HEK293 (cell line): ENCODE data around the gene KLK11.

Source experiments
- CTCF ChIA-PET: fragments of 350-600 bp; formaldehyde crosslinking; extraction: SDS; loops from one replicate; lab custom pipeline; 2021; ENCODE audit warnings: antibody characterized with exemption; lab: Yijun Ruan, JAX
- POLR2A ChIA-PET: fragments of 300-600 bp; formaldehyde crosslinking; extraction: SDS; loops from one replicate; lab custom pipeline; 2020; ENCODE audit warnings: antibody characterized with exemption, inconsistent platforms; lab: Yijun Ruan, JAX
- H3K27ac ChIP-seq: fragments of 200-500 bp; sonication (Bioruptor generic); 2 replicates; pipeline ENCODE4 v1.5.1; 2014; ENCODE audit warnings: low read depth, low read length, control low read depth, inconsistent platforms; ENCODE audit errors: extremely low read depth
- H3K36me3 ChIP-seq, 2 experiments: fragments of 200-500 bp in 1 of 2; sonication (Bioruptor generic) in 1 of 2; 1 replicate in 1 of 2; 2 replicates in 1 of 2; pipeline ENCODE4 v1.5.1; 2014 to 2017; ENCODE audit warnings: inconsistent platforms in 2 of 2, low read length in 2 of 2; ENCODE audit not compliant: control insufficient read depth in 2 of 2, insufficient read depth in 1 of 2
- H3K4me1 ChIP-seq: fragments of 200-500 bp; sonication (Bioruptor generic); 2 replicates; pipeline ENCODE4 v1.5.1; 2014; ENCODE audit warnings: mild to moderate bottlenecking, low read length, inconsistent platforms; ENCODE audit not compliant: control insufficient read depth, insufficient read depth
- H3K4me3 ChIP-seq: 2 replicates; pipeline ENCODE4 v1.5.1; 2011; ENCODE audit warnings: low read depth, mild to moderate bottlenecking, control low read depth, low read length, moderate library complexity
- H3K9me3 ChIP-seq: fragments of 200-500 bp; sonication (Bioruptor generic); 2 replicates; pipeline ENCODE4 v1.5.1; 2014; ENCODE audit warnings: low read depth, low read length, inconsistent platforms; ENCODE audit not compliant: control insufficient read depth, insufficient read depth
- BCL11A ChIP-seq: fragments of 450-650 bp; formaldehyde crosslinking; IDR thresholded peaks from 2 replicates; pipeline ENCODE4 v1.5.1; 2016; ENCODE audit warnings: low read depth, missing biosample characterization, missing genetic modification characterization
- EGR2 ChIP-seq: fragments of 450-650 bp; formaldehyde crosslinking; IDR thresholded peaks from 2 replicates; pipeline ENCODE4 v1.5.1; 2016; ENCODE audit warnings: low read depth, missing biosample characterization, missing genetic modification characterization
- GFI1B ChIP-seq: fragments of 450-650 bp; formaldehyde crosslinking; IDR thresholded peaks from 2 replicates; pipeline ENCODE4 v1.5.1; 2016; ENCODE audit warnings: missing biosample characterization, missing genetic modification characterization
- PATZ1 ChIP-seq: fragments of 450-650 bp; formaldehyde crosslinking; IDR thresholded peaks from 2 replicates; pipeline ENCODE4 v1.5.1; 2016; ENCODE audit warnings: missing biosample characterization, missing genetic modification characterization
- ZBTB17 ChIP-seq: fragments of 450-650 bp; formaldehyde crosslinking; IDR thresholded peaks from 2 replicates; pipeline ENCODE4 v1.5.1; 2016; ENCODE audit warnings: missing biosample characterization, missing genetic modification characterization
- ZBTB48 ChIP-seq: fragments of 450-650 bp; formaldehyde crosslinking; IDR thresholded peaks from 2 replicates; pipeline ENCODE4 v1.5.1; 2016; ENCODE audit warnings: missing biosample characterization, missing genetic modification characterization
- ZEB2 ChIP-seq: fragments of 450-650 bp; formaldehyde crosslinking; IDR thresholded peaks from 2 replicates; pipeline ENCODE4 v1.5.1; 2016; ENCODE audit warnings: missing biosample characterization, missing genetic modification characterization
- ZFHX2 ChIP-seq: fragments of 450-650 bp; formaldehyde crosslinking; conservative IDR thresholded peaks from 2 replicates; pipeline ENCODE4 v1.5.1; 2016; ENCODE audit warnings: missing biosample characterization, missing genetic modification characterization
- ZFP37 ChIP-seq: fragments of 450-650 bp; formaldehyde crosslinking; IDR thresholded peaks from 2 replicates; pipeline ENCODE4 v1.5.1; 2016; ENCODE audit warnings: missing biosample characterization, missing genetic modification characterization
- ZNF175 ChIP-seq: fragments of 450-650 bp; formaldehyde crosslinking; IDR thresholded peaks from 2 replicates; pipeline ENCODE4 v1.5.1; 2016; ENCODE audit warnings: missing biosample characterization, missing genetic modification characterization
- ZNF274 ChIP-seq, 2 experiments: fragments of 200-500 bp in 1 of 2; fragments of 450-650 bp in 1 of 2; sonication (Bioruptor generic) in 1 of 2; formaldehyde crosslinking in 1 of 2; IDR thresholded peaks; 2 replicates each; pipeline versions ENCODE4 v1.5.1 to v1.6.1; 2014 to 2016; ENCODE audit warnings: borderline replicate concordance in 1 of 2, inconsistent platforms in 1 of 2, low read length in 1 of 2, missing biosample characterization in 1 of 2, missing genetic modification characterization in 1 of 2
- ZNF416 ChIP-seq: fragments of 450-650 bp; formaldehyde crosslinking; IDR thresholded peaks from 2 replicates; pipeline ENCODE4 v1.5.1; 2016; ENCODE audit warnings: missing biosample characterization, missing genetic modification characterization
- ZNF513 ChIP-seq: fragments of 450-650 bp; IDR thresholded peaks from 2 replicates; pipeline ENCODE4 v1.5.1; 2018; ENCODE audit warnings: missing biosample characterization, missing genetic modification characterization
- ZNF529 ChIP-seq: fragments of 450-650 bp; formaldehyde crosslinking; IDR thresholded peaks from 2 replicates; pipeline ENCODE4 v1.5.1; 2017; ENCODE audit warnings: missing genetic modification characterization, missing biosample characterization; ENCODE audit not compliant: insufficient replicate concordance
- ZNF560 ChIP-seq: fragments of 450-650 bp; formaldehyde crosslinking; IDR thresholded peaks from 2 replicates; pipeline ENCODE4 v1.5.1; 2017; ENCODE audit warnings: missing biosample characterization, missing genetic modification characterization, borderline replicate concordance
- ZNF561 ChIP-seq: fragments of 450-650 bp; IDR thresholded peaks from 2 replicates; pipeline ENCODE4 v1.5.1; 2018; ENCODE audit warnings: missing biosample characterization, missing genetic modification characterization, borderline replicate concordance
- ZNF585B ChIP-seq: fragments of 450-650 bp; formaldehyde crosslinking; IDR thresholded peaks from 2 replicates; pipeline ENCODE4 v1.5.1; 2016; ENCODE audit warnings: missing biosample characterization, missing genetic modification characterization
- ZNF624 ChIP-seq: fragments of 450-650 bp; formaldehyde crosslinking; IDR thresholded peaks from 2 replicates; pipeline ENCODE4 v1.5.1; 2017; ENCODE audit warnings: missing biosample characterization, missing genetic modification characterization
- ZNF658 ChIP-seq: fragments of 450-650 bp; formaldehyde crosslinking; IDR thresholded peaks from 2 replicates; pipeline ENCODE4; 2016; ENCODE audit warnings: missing biosample characterization, missing genetic modification characterization
- ZNF677 ChIP-seq: fragments of 450-650 bp; IDR thresholded peaks from 2 replicates; pipeline ENCODE4 v1.5.0; 2018; ENCODE audit warnings: missing biosample characterization, mild to moderate bottlenecking, missing genetic modification characterization, moderate library complexity
- ZNF707 ChIP-seq: fragments of 450-650 bp; formaldehyde crosslinking; IDR thresholded peaks from 2 replicates; pipeline ENCODE4 v1.5.1; 2016; ENCODE audit warnings: missing biosample characterization, missing genetic modification characterization

Gene KLK11

GRCh38 chr19:50983625-50984292 is 42.7 kb downstream of the KLK11 start, which contains the start of gene KLK7:
TSS of gene KLK7 (minus strand) at chr19:50983917. CDS start at chr19:50982399, 1,518 bp downstream.
- POLR2A ChIA-PET, result no interaction called here
- Histone ChIP-seq H3K27ac (no peak within 1 kb of the TSS), H3K36me3 (no peaks in the 10 kb centered on the region; a peak in 1 of 3 replicates), H3K9me3 (no peaks in the 10 kb centered on the region), H3K4me1 (no peaks in the 10 kb centered on the region), H3K4me3 (no peak within 1 kb of the TSS)
- CTCF ChIA-PET, result interaction anchor here (0.9 to 1.2 kb wide), 2 partner anchors 33 to 110 kb away, joined by 4 to 5 read pairs; no protein-coding TSS in a partner anchor
- TF ChIP-seq EGR2 (tag by site-specific recombination) (0 out of 2 replicates have a peak, but pooled peaks have one; percentile 22), ZNF677 (tag by site-specific recombination) (no peak)

GRCh38 chr19:50982186-50982585 is 44.2 kb downstream of the KLK11 start:
- H3K4me1 ChIP-seq, result no peaks in the 10 kb centered on the region
- POLR2A ChIA-PET, result no interaction called here
- H3K27ac ChIP-seq, result no peak overlapping the region
- H3K9me3 ChIP-seq, result no peaks in the 10 kb centered on the region
- no peak overlapping the region for H3K4me3 ChIP-seq
- H3K36me3 ChIP-seq, result no peaks in the 10 kb centered on the region; a peak in 1 of 3 replicates
- TF ChIP-seq ZEB2 (tag by site-specific recombination) (no peak), ZBTB17 (tag by site-specific recombination) (no peak)
- CTCF ChIA-PET, result no interaction called here

- H3K9me3 ChIP-seq, result no peaks in the 10 kb centered on the region
- H3K4me3 ChIP-seq, result no peak overlapping the region
- no peaks in the 10 kb centered on the region for H3K4me1 ChIP-seq
- H3K27ac ChIP-seq, result no peak overlapping the region
- peak; percentile 94 for TF ChIP-seq EGR2 (tag by site-specific recombination)
- TF ChIP-seq ZNF416 (tag by site-specific recombination), result no peak
- TF ChIP-seq ZNF175 (tag by site-specific recombination), result no peak
- peak; percentile 95 for TF ChIP-seq ZFHX2 (tag by site-specific recombination)
- TF ChIP-seq ZNF274 (IDR thresholded peaks at IDR 0.05; ENCODE audit: low read length), result no peak
- TF ChIP-seq ZNF274 (tag by site-specific recombination; IDR thresholded peaks at IDR 0.05; ENCODE audit: borderline replicate concordance), result no peak
- TF ChIP-seq ZNF561 (tag by site-specific recombination), result no peak
- POLR2A ChIA-PET, result no interaction called here
- CTCF ChIA-PET, result no interaction called here
- H3K36me3 ChIP-seq, result no peaks in the 10 kb centered on the region; a peak in 1 of 3 replicates
These were observed 44.7 kb downstream of the KLK11 start for GRCh38 chr19:50981587-50982146.

GRCh38 chr19:50980208-50980607 is 46.2 kb downstream of the KLK11 start:
- TF ChIP-seq BCL11A (tag by site-specific recombination), result no peak
- TF ChIP-seq ZNF707 (tag by site-specific recombination), result no peak
- ChIA-PET POLR2A (no interaction called here), CTCF (no interaction called here)
- Histone ChIP-seq H3K36me3 (no peaks in the 10 kb centered on the region), H3K27ac (no peak overlapping the region), H3K9me3 (no peaks in the 10 kb centered on the region), H3K4me1 (no peaks in the 10 kb centered on the region), H3K4me3 (no peak overlapping the region)

- no peaks in the 10 kb centered on the region for H3K36me3 ChIP-seq
- no peaks in the 10 kb centered on the region for H3K4me1 ChIP-seq
- H3K27ac ChIP-seq, result no peak overlapping the region
- no peak overlapping the region for H3K4me3 ChIP-seq
- CTCF ChIA-PET, result no interaction called here
- no peaks in the 10 kb centered on the region for H3K9me3 ChIP-seq
- POLR2A ChIA-PET, result no interaction called here
- TF ChIP-seq GFI1B (tag by site-specific recombination) (no peak), ZNF624 (no peak), ZNF560 (no peak), ZNF513 (tag by site-specific recombination) (no peak), ZFP37 (tag by site-specific recombination) (no peak), ZNF658 (tag by site-specific recombination) (no peak), PATZ1 (tag by site-specific recombination) (no peak), ZBTB48 (tag by site-specific recombination) (no peak), ZNF585B (tag by site-specific recombination) (no peak), ZNF529 (tag by site-specific recombination) (no peak)
These were observed 46.7 kb downstream of the KLK11 start for GRCh38 chr19:50979758-50980157.
